Caco-2 (cell line): ENCODE results near the gene FBXL3. TPM values are rescaled to one million over a fixed set of nuclear protein-coding genes. Genes with fewer than 3 reads are reported as not detected.

Experiments
- BruUV-seq: library from RNA; stranded (reverse); fragments of 400-500 nt; replicated peaks from 2 replicates; lab custom pipeline; 2021; lab: Mats Ljungman, UMichigan
- CTCF ChIA-PET: fragments of 300-600 bp; sonication (Branson Sonifier 250); formaldehyde crosslinking; loops from one replicate; lab custom pipeline; 2022; ENCODE audit warnings: antibody characterized with exemption; lab: Charles Lee
- POLR2A ChIA-PET: fragments of 300-600 bp; sonication (Branson Sonifier 250); formaldehyde crosslinking; loops from one replicate; lab custom pipeline; 2022; ENCODE audit warnings: antibody characterized with exemption; lab: Charles Lee
- DNase-seq, 2 experiments: peaks; one replicate each; pipeline versions ENCODE4 v3.0.0 to v3.0.0-alpha.2; 2020 to 2022
- H3K27me3 ChIP-seq: replicated peaks from 2 replicates; pipeline ENCODE4 v1.6.0; 2011; ENCODE audit warnings: low read length; ENCODE audit not compliant: control insufficient read depth, insufficient read depth
- H3K36me3 ChIP-seq: 2 replicates; pipeline ENCODE4 v1.5.1; 2011; ENCODE audit warnings: low read length; ENCODE audit not compliant: control insufficient read depth, insufficient read depth
- H3K4me1 ChIP-seq: fragments of 250-450 bp; sonication (Bioruptor Pico); 2 replicates; pipeline ENCODE4 v1.5.1; 2020; ENCODE audit warnings: mild to moderate bottlenecking
- H3K4me3 ChIP-seq: 2 replicates; pipeline ENCODE4 v1.5.1; 2011; ENCODE audit warnings: low read depth, mild to moderate bottlenecking, control low read depth, low read length
- H3K9me3 ChIP-seq: fragments of 250-450 bp; sonication (Bioruptor Pico); 2 replicates; pipeline ENCODE4 v1.5.1; 2020; ENCODE audit warnings: mild to moderate bottlenecking, moderate library complexity
- H3K27ac Mint-ChIP-seq: one replicate; pipeline ENCODE4 v1.8.0; 2022; ENCODE audit warnings: mixed read lengths; ENCODE audit not compliant: unreplicated experiment
- H3K27me3 Mint-ChIP-seq: one replicate; pipeline ENCODE4 v1.8.0; 2022; ENCODE audit warnings: mixed read lengths; ENCODE audit not compliant: insufficient read depth, unreplicated experiment
- H3K36me3 Mint-ChIP-seq: one replicate; pipeline ENCODE4 v1.8.0; 2022; ENCODE audit warnings: mild to moderate bottlenecking, mixed read lengths; ENCODE audit not compliant: insufficient read depth, unreplicated experiment
- H3K4me1 Mint-ChIP-seq: one replicate; pipeline ENCODE4 v1.8.0; 2022; ENCODE audit warnings: low read depth, mixed read lengths; ENCODE audit not compliant: unreplicated experiment
- H3K4me3 Mint-ChIP-seq: one replicate; pipeline ENCODE4 v1.8.0; 2022; ENCODE audit warnings: mild to moderate bottlenecking, moderate library complexity, mixed read lengths; ENCODE audit not compliant: unreplicated experiment
- H3K9me3 Mint-ChIP-seq: one replicate; pipeline ENCODE4 v1.8.0; 2022; ENCODE audit warnings: mixed read lengths; ENCODE audit not compliant: unreplicated experiment
- intact Hi-C: fragments of 100-400 bp; cut with micrococcal nuclease; formaldehyde crosslinking; loops from one replicate; pipeline ENCODE4 v1.10.0; 2022; ENCODE audit not compliant: unreplicated experiment
- total RNA-seq: library from RNA; stranded (reverse); gene quantifications from 2 replicates; pipeline ENCODE4 v1.2.3, GENCODE V29; 2022
- TF ChIP-seq, protein P1 (sequence below), 2 experiments: fragments of 200-600 bp in 1 of 2; IDR thresholded peaks; 1 replicate in 1 of 2; 2 replicates in 1 of 2; pipeline versions ENCODE4 v1.5.1 to v1.8.0; 2011 to 2022; ENCODE audit warnings: antibody characterized with exemption in 1 of 2, control low read depth in 1 of 2, inconsistent platforms in 1 of 2, low read depth in 1 of 2, low read length in 1 of 2, mild to moderate bottlenecking in 1 of 2, moderate library complexity in 1 of 2; ENCODE audit not compliant: insufficient read depth in 1 of 2, severe bottlenecking in 1 of 2, unreplicated experiment in 1 of 2

FBXL3 gene
- total RNA-seq, 1 experiment from 2014 or later: 31.8 TPM

- no peaks in the 10 kb centered on the region for H3K36me3 Mint-ChIP-seq
- CTCF ChIA-PET: no interaction called here
- no peaks in the 10 kb centered on the region for H3K27me3 ChIP-seq
- TF ChIP-seq, protein P1, sequence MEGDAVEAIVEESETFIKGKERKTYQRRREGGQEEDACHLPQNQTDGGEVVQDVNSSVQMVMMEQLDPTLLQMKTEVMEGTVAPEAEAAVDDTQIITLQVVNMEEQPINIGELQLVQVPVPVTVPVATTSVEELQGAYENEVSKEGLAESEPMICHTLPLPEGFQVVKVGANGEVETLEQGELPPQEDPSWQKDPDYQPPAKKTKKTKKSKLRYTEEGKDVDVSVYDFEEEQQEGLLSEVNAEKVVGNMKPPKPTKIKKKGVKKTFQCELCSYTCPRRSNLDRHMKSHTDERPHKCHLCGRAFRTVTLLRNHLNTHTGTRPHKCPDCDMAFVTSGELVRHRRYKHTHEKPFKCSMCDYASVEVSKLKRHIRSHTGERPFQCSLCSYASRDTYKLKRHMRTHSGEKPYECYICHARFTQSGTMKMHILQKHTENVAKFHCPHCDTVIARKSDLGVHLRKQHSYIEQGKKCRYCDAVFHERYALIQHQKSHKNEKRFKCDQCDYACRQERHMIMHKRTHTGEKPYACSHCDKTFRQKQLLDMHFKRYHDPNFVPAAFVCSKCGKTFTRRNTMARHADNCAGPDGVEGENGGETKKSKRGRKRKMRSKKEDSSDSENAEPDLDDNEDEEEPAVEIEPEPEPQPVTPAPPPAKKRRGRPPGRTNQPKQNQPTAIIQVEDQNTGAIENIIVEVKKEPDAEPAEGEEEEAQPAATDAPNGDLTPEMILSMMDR (IDR thresholded peaks at IDR 0.05; ENCODE audit: insufficient read depth in 1 of 2, low read depth in 1 of 2, low read length in 1 of 2, severe bottlenecking in 1 of 2, unreplicated experiment in 1 of 2): no peak
- H3K4me1 Mint-ChIP-seq: no peaks in the 10 kb centered on the region
- H3K9me3 Mint-ChIP-seq: no peaks in the 10 kb centered on the region
- no peaks in the 10 kb centered on the region for H3K9me3 ChIP-seq
- no TSS peak for BruUV-seq
- H3K27ac Mint-ChIP-seq: no peak overlapping the region
- POLR2A ChIA-PET: no interaction called here
- H3K4me3 Mint-ChIP-seq: no peak overlapping the region
- intact Hi-C loops: no loop called here
- no peak for DNase-seq
- no peaks in the 10 kb centered on the region for H3K4me1 ChIP-seq
- no peaks in the 10 kb centered on the region for H3K27me3 Mint-ChIP-seq
- H3K4me3 ChIP-seq: no peak overlapping the region
- H3K36me3 ChIP-seq: no peaks in the 10 kb centered on the region
These were observed 38.6 kb upstream of the FBXL3 start for GRCh38 chr13:77065461-77066147.

GRCh38 chr13:77062097-77062496 lies 35.1 kb upstream of the FBXL3 start:
- H3K4me1 Mint-ChIP-seq: no peaks in the 10 kb centered on the region
- no peaks in the 10 kb centered on the region for H3K36me3 Mint-ChIP-seq
- Histone ChIP-seq H3K27me3 (no peaks in the 10 kb centered on the region), H3K4me1 (no peaks in the 10 kb centered on the region), H3K36me3 (no peaks in the 10 kb centered on the region), H3K4me3 (no peak overlapping the region), H3K9me3 (no peaks in the 10 kb centered on the region)
- H3K27ac Mint-ChIP-seq: no peak overlapping the region
- intact Hi-C loops: no loop called here
- no TSS peak for BruUV-seq
- TF ChIP-seq, protein P1 (IDR thresholded peaks at IDR 0.05; ENCODE audit: insufficient read depth in 1 of 2, low read depth in 1 of 2, low read length in 1 of 2, severe bottlenecking in 1 of 2, unreplicated experiment in 1 of 2): no peak
- H3K9me3 Mint-ChIP-seq: no peaks in the 10 kb centered on the region
- H3K4me3 Mint-ChIP-seq: no peak overlapping the region
- DNase-seq: no peak
- CTCF ChIA-PET: no interaction called here
- POLR2A ChIA-PET: no interaction called here
- H3K27me3 Mint-ChIP-seq: no peaks in the 10 kb centered on the region

- H3K4me1 Mint-ChIP-seq: no peaks in the 10 kb centered on the region
- intact Hi-C loops: no loop called here
- H3K4me1 ChIP-seq: no peaks in the 10 kb centered on the region
- H3K27me3 ChIP-seq: no peaks in the 10 kb centered on the region
- TF ChIP-seq, protein P1 (IDR thresholded peaks at IDR 0.05; ENCODE audit: insufficient read depth in 1 of 2, low read depth in 1 of 2, low read length in 1 of 2, severe bottlenecking in 1 of 2, unreplicated experiment in 1 of 2): no peak
- H3K36me3 Mint-ChIP-seq: peaks cover 2% of the 10 kb centered on the region
- no peak for DNase-seq
- no peaks in the 10 kb centered on the region; the same call in 1 of the 2 replicates for H3K36me3 ChIP-seq
- H3K4me3 ChIP-seq: no peak overlapping the region
- CTCF ChIA-PET: no interaction called here
- H3K9me3 ChIP-seq: no peaks in the 10 kb centered on the region
- H3K27ac Mint-ChIP-seq: no peak overlapping the region
- BruUV-seq: no TSS peak
- H3K9me3 Mint-ChIP-seq: no peaks in the 10 kb centered on the region
- H3K4me3 Mint-ChIP-seq: no peak overlapping the region
- POLR2A ChIA-PET: no interaction called here
- no peaks in the 10 kb centered on the region for H3K27me3 Mint-ChIP-seq
These were observed 34.4 kb upstream of the FBXL3 start for GRCh38 chr13:77061362-77061761.
